Measurements from ENCODE around the gene GRM6.

Gene GRM6

DNA sequence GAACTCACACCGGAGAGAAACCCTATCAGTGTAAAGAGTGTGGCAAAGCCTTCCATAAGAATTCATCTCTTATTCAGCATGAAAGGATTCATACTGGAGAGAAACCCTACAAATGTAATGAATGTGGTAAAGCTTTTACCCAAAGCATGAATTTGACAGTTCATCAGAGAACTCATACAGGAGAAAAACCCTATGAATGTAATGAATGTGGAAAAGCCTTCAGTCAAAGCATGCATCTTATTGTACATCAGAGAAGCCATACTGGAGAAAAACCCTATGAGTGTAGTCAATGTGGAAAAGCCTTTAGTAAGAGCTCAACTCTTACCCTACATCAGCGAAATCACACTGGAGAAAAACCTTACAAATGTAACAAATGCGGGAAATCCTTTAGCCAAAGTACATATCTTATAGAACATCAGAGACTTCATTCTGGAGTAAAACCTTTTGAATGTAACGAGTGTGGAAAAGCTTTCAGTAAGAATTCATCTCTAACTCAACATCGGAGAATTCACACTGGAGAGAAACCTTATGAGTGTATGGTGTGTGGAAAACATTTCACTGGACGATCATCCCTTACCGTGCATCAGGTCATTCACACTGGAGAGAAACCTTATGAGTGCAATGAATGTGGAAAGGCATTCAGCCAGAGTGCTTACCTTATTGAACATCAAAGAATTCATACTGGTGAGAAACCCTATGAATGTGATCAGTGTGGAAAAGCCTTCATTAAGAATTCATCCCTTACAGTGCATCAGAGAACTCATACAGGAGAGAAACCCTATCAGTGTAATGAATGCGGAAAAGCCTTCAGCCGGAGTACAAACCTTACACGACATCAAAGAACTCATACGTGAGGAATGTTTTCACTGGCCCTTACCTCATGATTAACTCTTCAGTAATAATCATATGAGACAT is 63.0 kb downstream of the GRM6 start:
- TF ChIP-seq, protein P1, sequence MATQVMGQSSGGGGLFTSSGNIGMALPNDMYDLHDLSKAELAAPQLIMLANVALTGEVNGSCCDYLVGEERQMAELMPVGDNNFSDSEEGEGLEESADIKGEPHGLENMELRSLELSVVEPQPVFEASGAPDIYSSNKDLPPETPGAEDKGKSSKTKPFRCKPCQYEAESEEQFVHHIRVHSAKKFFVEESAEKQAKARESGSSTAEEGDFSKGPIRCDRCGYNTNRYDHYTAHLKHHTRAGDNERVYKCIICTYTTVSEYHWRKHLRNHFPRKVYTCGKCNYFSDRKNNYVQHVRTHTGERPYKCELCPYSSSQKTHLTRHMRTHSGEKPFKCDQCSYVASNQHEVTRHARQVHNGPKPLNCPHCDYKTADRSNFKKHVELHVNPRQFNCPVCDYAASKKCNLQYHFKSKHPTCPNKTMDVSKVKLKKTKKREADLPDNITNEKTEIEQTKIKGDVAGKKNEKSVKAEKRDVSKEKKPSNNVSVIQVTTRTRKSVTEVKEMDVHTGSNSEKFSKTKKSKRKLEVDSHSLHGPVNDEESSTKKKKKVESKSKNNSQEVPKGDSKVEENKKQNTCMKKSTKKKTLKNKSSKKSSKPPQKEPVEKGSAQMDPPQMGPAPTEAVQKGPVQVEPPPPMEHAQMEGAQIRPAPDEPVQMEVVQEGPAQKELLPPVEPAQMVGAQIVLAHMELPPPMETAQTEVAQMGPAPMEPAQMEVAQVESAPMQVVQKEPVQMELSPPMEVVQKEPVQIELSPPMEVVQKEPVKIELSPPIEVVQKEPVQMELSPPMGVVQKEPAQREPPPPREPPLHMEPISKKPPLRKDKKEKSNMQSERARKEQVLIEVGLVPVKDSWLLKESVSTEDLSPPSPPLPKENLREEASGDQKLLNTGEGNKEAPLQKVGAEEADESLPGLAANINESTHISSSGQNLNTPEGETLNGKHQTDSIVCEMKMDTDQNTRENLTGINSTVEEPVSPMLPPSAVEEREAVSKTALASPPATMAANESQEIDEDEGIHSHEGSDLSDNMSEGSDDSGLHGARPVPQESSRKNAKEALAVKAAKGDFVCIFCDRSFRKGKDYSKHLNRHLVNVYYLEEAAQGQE (IDR thresholded peaks at IDR 0.05; ENCODE audit: insufficient read depth in 1 of 2, low read depth in 2 of 2, low read length in 2 of 2): no peak
- no peak for TF ChIP-seq POLR2AphosphoS5 (IDR thresholded peaks at IDR 0.05; ENCODE audit: low read depth, low read length)
- TF ChIP-seq SIN3A (IDR thresholded peaks at IDR 0.05; ENCODE audit: borderline replicate concordance, insufficient read depth, low read length): no peak
- TF ChIP-seq TAF1 (IDR thresholded peaks at IDR 0.05; ENCODE audit: borderline replicate concordance, insufficient read depth, low read length): no peak
- TF ChIP-seq FOXP2 (optimal IDR thresholded peaks at IDR 0.05; ENCODE audit: borderline replicate concordance, extremely low read depth, extremely low read length, insufficient read depth): no peak
